ENCODE results near the gene ZNF101.

Gene ZNF101

DNA sequence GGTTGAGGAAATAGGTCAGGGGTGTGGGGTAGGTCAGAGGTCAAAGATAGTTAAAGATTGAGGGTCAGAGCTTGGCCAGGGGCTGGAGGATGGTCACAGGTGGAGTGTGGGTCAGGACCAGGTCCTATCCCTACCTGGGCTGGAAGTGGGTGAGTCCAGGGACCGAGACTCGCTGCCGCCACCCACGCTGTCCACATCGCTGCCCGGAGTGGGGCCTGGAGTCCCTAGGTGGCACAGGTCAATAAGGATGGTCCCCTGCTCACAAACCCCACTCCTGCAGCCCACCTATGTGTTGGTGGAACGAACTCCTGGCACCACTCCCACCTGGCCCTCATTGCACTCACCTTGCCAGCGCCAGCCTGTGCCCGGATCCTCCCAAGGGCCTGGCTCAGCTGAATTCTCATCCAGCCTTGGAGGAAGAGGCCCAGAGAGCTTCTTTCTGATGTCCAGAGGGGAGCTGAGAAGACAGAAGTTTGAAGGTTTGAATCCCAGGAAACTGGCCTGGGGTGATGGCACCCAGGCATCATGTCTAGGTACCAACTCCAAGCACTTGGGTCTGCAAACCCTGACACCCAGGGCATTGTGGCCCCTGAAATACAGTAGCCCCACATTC is 32.0 kb upstream of the ZNF101 start:
- no peak overlapping the region for H3K27ac ChIP-seq
- H3K4me3 ChIP-seq (ENCODE audit: low read depth, low read length): no peak overlapping the region
- H3K27me3 ChIP-seq (ENCODE audit: insufficient read depth, low read depth, severe bottlenecking): no peaks in the 10 kb centered on the region
- no peak for DNase-seq
- H3K9me3 ChIP-seq (ENCODE audit: severe bottlenecking): no peaks in the 10 kb centered on the region
- TF ChIP-seq, protein P1, sequence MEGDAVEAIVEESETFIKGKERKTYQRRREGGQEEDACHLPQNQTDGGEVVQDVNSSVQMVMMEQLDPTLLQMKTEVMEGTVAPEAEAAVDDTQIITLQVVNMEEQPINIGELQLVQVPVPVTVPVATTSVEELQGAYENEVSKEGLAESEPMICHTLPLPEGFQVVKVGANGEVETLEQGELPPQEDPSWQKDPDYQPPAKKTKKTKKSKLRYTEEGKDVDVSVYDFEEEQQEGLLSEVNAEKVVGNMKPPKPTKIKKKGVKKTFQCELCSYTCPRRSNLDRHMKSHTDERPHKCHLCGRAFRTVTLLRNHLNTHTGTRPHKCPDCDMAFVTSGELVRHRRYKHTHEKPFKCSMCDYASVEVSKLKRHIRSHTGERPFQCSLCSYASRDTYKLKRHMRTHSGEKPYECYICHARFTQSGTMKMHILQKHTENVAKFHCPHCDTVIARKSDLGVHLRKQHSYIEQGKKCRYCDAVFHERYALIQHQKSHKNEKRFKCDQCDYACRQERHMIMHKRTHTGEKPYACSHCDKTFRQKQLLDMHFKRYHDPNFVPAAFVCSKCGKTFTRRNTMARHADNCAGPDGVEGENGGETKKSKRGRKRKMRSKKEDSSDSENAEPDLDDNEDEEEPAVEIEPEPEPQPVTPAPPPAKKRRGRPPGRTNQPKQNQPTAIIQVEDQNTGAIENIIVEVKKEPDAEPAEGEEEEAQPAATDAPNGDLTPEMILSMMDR (IDR thresholded peaks at IDR 0.05; ENCODE audit: low read depth, low read length): no peak
- peaks cover 6% of the 10 kb centered on the region for H3K36me3 ChIP-seq

DNA sequence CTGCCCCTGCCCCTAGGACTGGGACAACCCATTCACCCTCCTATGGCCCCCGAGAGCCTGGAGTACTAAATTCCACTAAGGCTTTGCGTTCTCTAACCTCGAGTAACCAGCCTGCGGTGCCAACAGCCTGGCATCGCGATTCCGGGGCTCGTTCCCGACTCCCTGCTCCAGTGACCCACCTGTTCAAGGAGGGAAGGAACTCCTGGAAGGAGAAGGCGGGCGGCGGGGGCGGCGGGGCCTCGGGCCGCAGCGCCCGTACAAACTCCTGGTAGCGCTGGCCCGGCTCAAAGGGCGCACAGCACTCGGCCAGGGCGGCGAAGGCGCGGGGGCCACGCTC is 31.5 kb upstream of the ZNF101 start:
- H3K27ac ChIP-seq: no peak overlapping the region
- H3K9me3 ChIP-seq (ENCODE audit: severe bottlenecking): no peaks in the 10 kb centered on the region
- H3K36me3 ChIP-seq: peaks cover 6% of the 10 kb centered on the region
- no peak overlapping the region for H3K4me3 ChIP-seq (ENCODE audit: low read depth, low read length)
- no peaks in the 10 kb centered on the region for H3K27me3 ChIP-seq (ENCODE audit: insufficient read depth, low read depth, severe bottlenecking)
- DNase-seq: no peak
- TF ChIP-seq, protein P1 (IDR thresholded peaks at IDR 0.05; ENCODE audit: low read depth, low read length): no peak

DNA sequence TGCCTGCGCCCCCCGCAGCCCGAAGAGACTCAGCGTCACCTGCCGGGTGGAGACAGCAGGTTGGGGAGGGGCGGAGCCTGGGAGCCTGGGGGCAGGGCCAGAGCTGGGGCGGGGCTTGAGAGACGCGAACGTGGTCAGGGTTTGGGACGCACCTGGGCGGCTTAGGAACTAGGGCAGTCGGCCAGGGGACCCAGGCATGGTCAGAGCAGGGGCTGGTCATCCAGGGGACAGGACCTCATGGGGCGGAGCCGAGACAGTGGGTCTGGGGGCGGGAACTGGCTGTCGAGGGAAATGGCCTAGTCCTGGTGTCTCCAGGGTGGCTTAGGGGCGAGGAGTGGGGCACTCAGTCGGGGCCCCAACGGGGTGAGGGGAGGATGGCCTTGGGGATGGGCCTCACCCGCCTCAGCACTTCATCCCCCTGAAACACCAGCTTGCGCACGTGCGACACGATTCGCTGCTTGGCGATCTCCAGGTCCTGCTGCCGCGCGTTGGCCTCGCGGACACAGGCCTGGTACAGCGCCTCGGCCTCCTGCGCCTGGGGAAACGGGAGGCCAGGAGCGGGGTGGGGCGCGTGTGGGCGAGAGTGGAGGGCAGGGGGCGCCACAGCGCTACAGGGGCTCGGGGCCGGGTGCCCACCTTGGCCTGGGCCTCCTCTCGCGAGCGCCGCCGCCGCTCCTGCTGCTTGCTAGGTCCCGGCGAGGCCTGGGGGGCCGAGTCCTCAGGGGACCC is 31.0 kb upstream of the ZNF101 start:
- Histone ChIP-seq H3K9me3 (ENCODE audit: severe bottlenecking) (no peaks in the 10 kb centered on the region), H3K27ac (no peak overlapping the region), H3K4me3 (ENCODE audit: low read depth, low read length) (no peak overlapping the region), H3K27me3 (ENCODE audit: insufficient read depth, low read depth, severe bottlenecking) (no peaks in the 10 kb centered on the region), H3K36me3 (peaks cover 6% of the 10 kb centered on the region)
- TF ChIP-seq, protein P1 (IDR thresholded peaks at IDR 0.05; ENCODE audit: low read depth, low read length): no peak
- DNase-seq: no peak

DNA sequence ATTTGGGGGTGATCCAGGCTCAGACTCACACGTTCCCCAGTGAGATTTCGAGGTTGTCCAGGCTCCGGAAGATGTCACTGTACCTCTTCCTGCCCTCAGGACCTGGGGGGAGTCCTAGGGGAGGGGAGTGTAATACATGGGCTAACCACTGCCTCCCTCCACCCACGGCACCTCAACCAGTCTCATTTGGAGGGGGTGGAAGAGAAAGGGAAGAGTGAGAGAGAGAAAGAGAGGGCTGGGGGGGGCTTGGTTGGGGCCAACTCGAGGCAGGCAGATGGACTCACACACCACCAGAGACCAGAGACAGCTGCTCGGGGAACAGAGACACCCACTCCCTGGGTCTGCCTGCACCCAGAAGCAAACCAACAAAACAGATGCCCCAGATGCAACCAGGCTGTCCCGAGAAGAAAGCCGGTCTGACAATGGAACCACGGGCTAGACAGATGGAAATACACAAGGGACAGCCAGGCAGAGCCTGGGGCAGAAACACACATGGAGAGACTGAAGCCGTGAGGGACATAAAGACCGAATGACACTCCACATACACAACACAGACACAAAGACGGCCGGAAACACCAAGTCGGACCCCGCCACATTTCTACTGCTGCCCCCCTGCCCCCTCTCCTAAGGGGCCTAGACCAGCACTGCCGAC is 26.0 kb upstream of the ZNF101 start:
- TF ChIP-seq, protein P1 (IDR thresholded peaks at IDR 0.05; ENCODE audit: low read depth, low read length): no peak
- H3K27ac ChIP-seq: peak overlapping the region; percentile 43

DNA sequence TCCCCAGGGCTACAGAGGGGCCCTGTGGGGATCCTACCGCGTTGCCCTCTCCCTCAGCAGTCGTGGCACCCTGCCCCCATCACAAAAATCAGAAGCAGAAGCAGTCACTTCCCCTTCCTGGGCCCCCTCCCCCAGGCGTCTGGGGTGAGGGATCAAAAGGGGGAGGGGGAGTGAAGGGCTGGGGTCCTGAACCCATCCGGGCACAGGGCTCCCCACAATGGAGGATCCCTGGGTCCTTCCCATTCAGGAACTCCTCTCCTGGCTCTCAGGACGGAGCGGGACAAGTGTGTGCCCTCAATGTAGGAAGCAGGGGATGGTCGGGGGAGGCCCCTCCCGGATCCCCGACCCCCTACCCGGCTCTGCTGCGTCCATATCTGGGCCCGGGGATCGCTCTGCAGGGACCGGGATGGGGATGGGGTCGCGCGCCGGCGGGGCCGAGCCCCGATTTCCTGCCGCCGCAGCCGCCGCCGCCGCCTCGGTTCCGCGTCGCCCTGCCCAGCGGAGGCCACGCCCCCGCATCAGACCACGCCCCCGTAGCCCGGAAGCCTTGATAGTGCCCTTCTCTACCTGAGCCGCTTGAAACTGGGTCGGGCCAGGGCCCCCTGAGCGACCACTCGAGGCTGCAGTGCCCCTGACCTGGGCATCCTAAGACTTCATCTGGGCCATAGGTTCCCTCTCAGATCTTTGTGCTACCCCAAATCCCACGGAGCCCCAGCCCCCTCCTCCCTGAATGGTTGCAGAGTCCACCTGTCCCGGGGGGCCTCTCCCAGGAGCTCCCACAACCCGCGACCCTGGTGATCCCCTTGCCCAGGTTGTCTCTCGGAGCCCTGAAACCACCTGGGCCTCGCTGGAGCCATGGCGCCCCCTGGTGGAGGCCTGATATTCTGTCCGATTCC is 25.2 kb upstream of the ZNF101 start, which contains the start of gene GMIP:
TSS of gene GMIP (minus strand) at position 500 of the 896 bp plus-strand sequence. CDS start at position 372, 128 bp downstream.
- peak; percentile 76 for DNase-seq

More for the DNA sequence above, 26.0 kb upstream of the ZNF101 start:
- no peaks in the 10 kb centered on the region for H3K9me3 ChIP-seq (ENCODE audit: severe bottlenecking)
- H3K4me3 ChIP-seq (ENCODE audit: low read depth, low read length): peak overlapping the region; percentile 76
- peaks cover 33% of the 10 kb centered on the region for H3K36me3 ChIP-seq
- no peak for DNase-seq
- H3K27me3 ChIP-seq (ENCODE audit: insufficient read depth, low read depth, severe bottlenecking): no peaks in the 10 kb centered on the region

More for the DNA sequence above, 25.2 kb upstream of the ZNF101 start, which contains the start of gene GMIP:
- peaks cover 39% of the 10 kb centered on the region for H3K36me3 ChIP-seq
- H3K9me3 ChIP-seq (ENCODE audit: severe bottlenecking): no peaks in the 10 kb centered on the region
- H3K27ac ChIP-seq: peak within 1 kb of the TSS; percentile 43
- peak within 1 kb of the TSS; percentile 76 for H3K4me3 ChIP-seq (ENCODE audit: low read depth, low read length)
- TF ChIP-seq, protein P1 (IDR thresholded peaks at IDR 0.05; ENCODE audit: low read depth, low read length): peak; percentile 72
- no peaks in the 10 kb centered on the region for H3K27me3 ChIP-seq (ENCODE audit: insufficient read depth, low read depth, severe bottlenecking)
